Embryonic facial prominence (tissue), 1 donor: ENCODE data around the gene TBC1D9B.
"Not testable (repeated sequence)": the region's sequence is repeated elsewhere in the genome, so short reads cannot be mapped to it uniquely, and the experiment has no call there.

ENCODE experiments used
- DNase-seq: peaks from one replicate; pipeline ENCODE4 v3.0.0-alpha.2; 2016; ENCODE audit errors: extremely low spot score

TBC1D9B gene

DNA sequence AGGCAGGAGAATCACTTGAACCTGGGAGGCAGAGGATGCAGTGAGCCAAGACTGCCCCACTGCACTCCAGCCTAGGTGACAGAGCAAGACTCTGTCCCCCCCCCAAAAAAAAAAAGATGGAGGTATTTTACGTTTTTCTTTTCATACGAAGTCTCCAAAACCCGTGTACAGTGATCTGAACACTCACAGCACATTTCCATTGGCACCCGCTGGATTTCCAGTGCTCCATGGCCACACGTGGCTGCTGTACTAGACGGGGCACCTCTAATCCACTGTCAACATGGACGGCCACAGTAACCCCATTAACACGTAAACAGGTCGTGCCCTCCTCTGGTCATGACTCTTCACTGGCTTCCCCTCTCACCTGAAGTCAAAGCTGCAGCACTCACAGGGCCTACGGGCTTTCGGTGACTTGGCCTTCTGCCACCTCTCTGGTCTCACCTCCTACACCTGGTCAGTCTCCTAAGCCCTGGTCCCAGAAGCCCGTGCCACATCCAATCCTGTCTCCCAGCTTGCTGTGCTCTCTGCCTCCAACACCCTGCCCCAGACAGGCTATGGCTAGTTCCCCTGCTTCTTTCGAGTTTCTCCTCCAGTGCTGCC lies 22.1 kb downstream of the TBC1D9B start:
- no peak for DNase-seq

GRCh38 chr5:179883163-179883562 lies 24.5 kb downstream of the TBC1D9B start:
- no peak for DNase-seq

GRCh38 chr5:179882338-179882737 lies 25.4 kb downstream of the TBC1D9B start:
- no peak for DNase-seq

- no peak for DNase-seq
Observed at GRCh38 chr5:179880848-179881590, 26.7 kb downstream of the TBC1D9B start.

DNA sequence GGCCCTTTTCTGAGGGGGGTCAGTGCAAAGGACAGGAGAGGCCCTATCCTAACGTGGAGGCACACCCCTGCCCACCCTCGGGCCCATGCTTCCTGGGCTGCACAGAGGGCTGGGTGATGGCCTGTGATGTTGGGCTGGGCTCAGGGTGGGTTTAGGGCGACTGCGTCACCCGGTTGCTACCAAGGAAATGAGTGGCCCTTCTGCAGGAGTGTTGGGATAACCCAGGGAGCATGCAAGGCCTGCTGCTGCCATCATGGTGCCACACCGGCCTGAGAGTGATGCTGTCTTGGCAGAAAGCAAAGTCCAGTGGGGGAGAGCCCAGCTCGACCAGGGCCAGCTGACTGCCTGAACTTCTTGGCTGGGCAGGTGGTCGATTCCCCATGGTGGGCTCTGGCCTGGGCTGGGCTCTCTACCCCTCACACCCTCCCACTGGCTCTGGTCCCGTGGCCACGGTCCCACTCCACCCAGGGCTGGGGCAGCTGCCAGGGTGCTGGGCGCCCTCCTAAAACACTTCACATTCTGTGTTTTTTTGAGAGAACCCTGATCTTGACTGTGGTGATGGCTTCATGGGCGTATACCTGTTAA lies 27.5 kb downstream of the TBC1D9B start:
- DNase-seq, result no peak

- no peak for DNase-seq
Observed at GRCh38 chr5:179879690-179880010, 28.0 kb downstream of the TBC1D9B start.

DNA sequence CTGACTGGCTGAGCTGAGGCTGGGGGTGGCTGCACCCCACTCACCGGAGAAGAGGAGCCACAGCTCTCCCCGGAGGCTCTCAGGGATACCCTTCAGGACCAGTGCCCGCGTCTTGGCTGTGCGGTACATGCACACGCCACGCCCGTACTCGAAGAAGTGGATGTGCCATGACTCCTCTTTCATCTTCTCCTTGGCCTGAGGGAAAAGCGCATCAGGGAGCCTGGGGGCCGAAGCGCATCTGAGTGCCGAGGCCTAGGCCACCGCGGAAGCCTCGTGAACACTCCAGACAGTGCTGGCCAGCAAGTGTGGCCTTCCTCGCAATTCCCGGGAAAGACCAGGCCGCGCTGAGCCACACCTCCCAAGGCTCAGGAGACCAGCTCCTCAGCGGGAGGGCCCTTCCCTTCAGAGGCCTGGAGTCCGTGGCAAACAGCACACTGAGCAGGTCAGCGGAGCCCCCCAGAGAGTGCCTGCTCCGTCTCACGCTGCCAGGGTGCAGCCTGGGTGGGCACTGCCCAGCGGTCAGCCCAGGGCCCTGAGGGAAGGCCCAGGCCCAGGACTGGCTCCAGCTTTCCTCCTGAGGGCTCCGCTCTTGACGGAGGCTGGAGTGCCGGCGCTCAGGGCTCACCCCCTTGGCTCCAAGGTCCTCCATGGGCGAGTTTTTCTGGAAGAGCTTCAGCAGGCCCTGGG lies 28.6 kb downstream of the TBC1D9B start:
- DNase-seq, result no peak

DNA sequence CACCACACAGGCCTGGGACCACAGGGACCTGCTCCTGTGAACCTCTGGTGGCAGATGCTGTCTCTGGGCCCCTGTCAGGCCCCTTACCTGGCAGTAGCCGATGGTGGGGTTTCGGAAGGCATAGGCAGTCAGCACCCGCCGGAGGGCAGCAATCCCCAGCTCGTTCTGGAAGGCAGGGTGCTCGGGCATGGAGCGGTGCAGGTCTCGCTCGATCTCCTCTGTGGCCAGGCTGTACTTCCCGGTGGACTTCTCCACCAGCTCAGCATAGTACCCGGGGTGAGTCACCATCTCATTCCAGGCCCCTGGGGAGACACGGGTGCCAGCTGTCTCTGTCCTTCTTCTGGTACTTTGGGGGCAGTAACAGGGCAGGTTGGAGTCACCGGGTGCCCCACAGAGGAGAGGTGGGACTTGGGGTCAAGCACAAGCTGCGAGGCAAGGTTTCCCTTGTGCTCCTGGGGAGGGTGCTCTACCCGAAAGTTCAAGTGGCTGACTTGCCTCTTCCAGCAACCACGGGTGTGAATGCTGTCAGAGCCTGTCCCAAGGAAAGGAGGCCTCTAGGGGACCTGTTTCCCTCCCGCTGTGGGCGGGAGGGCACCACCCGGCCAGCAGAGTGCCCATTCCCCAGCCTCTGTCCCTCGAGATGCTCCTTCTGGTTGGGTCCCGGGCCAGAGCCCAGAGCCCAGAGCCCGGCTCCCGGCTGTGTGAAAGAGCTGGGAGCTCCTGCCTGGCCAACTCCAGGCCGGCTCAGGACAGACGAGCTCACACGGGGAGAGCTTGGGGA lies 29.3 kb downstream of the TBC1D9B start:
- no peak for DNase-seq

DNA sequence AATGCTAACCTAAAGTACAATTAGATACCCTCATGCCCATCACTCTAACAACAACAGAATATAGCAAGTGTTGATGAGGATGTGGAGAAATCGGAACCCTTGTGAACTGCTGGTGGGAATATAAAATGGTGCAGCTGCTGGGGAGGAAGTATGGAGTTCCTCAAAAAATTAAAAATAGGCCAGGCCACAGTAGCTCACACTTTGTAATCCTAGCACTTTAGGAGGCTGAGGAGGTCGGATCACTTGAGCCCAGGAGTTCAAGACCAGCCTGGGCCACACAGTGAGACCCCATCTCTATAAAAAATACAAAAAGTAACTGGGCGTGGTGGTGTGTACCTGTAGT lies 31.1 kb downstream of the TBC1D9B start:
- DNase-seq, result no peak

DNA sequence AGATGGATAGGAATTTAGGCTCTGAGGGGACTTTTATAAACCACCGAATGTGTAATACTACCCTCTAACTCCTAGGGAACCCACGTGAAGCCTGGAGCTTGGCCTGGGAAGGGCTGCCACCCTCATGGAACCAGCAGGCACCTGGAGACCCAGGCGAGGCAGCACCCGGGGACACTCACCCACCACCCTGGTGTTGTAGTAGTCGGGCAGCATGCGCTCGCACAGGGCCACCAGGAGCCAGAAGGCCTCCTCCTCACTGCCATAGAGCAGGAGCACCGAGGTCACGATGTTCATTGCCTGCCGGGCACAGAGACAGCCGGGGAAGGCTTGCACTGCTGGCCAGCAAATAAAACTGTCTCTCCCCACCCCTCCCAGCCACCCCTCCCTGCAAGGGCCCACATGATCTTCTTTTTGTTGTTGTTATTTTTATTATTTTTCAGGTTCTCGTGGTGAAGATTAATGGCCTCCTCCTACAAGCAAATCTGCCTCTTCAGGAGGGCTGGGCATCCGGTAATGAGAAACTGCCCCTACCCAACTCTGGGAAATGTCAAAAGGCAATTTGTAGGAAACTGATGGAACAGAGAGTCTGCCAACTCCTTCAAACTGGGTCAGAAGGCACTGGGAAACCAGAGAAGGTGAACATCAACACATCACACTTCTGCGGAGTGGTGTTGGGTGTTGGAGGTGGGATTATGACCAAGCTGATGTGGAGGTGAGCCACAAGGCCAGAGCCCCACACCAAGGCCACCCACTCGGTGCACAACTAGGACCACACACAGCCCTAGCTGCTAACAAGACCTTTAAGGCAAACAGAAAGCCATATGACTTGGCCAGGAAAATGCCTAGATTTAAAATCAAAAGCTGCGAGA lies 31.7 kb downstream of the TBC1D9B start:
- no peak for DNase-seq

- no peak for DNase-seq
Observed at GRCh38 chr5:179874536-179875292, 33.0 kb downstream of the TBC1D9B start.

GRCh38 chr5:179874136-179874535 lies 33.6 kb downstream of the TBC1D9B start:
- no peak for DNase-seq

DNA sequence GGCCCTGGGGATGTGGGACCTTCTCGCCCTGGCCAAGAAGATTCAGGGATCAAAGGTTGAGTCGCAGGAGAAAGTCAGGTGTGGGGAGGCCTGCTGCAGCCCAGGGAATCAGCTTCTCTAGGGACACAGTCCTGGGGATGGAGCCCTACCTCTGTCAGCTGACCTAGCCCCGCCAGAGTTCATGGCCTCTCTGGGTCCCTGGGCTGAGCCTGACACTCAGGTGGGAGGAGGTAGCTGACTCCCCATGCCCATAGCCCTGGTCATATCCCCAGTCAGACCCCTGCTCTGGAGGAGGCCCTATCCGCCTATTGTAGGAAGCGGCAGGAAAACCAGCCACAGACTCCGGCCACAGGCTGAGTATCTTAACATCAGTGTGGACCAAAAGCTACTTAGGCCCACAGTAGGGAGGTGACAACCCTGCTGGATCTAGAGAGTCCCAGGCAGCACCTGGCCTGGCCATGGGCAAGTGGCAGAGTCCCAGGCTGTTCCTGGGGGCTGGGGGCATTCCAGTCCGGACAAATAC lies 34.0 kb downstream of the TBC1D9B start:
- DNase-seq, result no peak

- no peak for DNase-seq
Observed at GRCh38 chr5:179872828-179873575, 34.7 kb downstream of the TBC1D9B start.

DNA sequence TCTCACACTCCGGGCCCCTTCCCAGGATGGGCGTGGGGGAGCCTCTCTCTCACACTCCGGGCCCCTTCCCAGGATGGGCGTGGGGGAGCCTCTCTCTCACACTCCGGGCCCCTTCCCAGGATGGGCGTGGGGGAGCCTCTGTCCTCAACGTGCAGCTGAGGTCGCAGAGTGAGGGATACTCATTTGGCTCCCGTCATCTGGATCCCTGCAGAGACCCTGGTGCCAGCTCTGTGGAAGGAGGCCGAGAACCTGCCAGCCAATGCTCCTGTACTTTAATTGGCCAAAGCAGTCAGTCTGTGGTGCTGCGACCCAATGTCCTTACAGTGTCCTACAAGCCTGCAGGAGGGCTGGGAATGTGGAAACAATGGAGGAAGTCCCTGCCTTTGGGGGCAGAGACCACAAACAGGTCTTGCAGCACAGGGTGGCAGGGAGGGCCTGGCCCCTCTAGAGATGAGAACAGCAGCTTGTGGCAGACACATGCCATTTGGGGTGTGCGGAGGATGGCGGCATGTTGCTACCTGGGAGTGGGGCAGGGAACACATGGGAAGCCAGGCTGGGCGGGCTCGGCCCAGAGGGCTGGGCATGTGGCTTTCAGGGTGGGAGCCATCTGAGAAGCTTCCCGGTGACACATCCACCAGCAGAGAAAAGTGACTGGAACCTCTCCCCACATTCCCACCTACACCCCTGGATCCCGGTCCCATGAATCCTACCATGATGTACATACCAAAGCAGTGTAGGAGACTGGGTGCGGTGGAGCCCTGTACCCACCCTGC lies 35.5 kb downstream of the TBC1D9B start:
- DNase-seq, result no peak

DNA sequence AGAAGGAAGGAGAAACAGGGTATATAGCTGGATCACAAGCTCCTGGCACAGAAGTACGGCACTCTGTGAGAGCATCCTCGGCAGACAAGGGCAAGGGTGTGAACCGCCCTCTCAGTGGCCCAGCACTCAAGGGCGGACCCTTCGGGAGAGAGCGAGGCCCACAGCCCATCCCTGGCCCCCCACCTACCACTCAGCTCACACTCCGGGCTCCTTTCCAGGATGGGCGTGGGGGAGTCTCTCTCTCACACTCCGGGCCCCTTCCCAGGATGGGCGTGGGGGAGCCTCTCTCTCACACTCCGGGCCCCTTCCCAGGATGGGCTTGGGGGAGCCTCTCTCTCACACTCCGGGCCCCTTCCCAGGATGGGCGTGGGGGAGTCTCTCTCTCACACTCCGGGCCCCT lies 36.2 kb downstream of the TBC1D9B start:
- not testable (repeated sequence) for DNase-seq

DNA sequence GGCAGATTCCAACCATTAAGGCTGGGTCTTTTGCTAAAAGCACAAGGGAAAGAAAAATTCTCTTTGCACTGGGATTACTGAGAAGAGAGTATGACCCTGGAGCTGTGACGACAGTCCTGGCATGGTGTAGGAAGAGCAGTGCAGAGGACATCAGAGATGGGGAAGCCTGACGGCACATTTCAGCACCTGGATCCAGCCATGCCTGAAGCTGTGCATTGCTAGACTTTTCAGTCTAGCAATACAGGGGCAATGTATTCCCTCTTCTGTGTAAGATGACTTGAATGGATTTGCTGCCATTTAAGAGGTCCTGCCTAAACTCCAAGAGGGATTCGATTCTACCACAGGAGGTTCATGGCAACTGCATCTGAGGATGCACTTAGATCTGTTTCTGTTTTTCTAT lies 36.7 kb downstream of the TBC1D9B start:
- DNase-seq, result no peak

GRCh38 chr5:179870403-179870903 lies 37.2 kb downstream of the TBC1D9B start:
- no peak for DNase-seq
